OCI-LY7 (cell line): ENCODE results near the gene ZC3H18. TPM values are rescaled to one million over a fixed set of nuclear protein-coding genes. Genes with fewer than 3 reads are reported as not detected.

Source experiments
- BruUV-seq: library from RNA; stranded (reverse); fragments of 400-500 nt; replicated peaks from 2 replicates; lab custom pipeline; 2021; lab: Mats Ljungman, UMichigan
- CTCF ChIA-PET: fragments of 300-600 bp; sonication (Branson Sonifier 250); formaldehyde crosslinking; loops from one replicate; lab custom pipeline; 2022; ENCODE audit warnings: antibody characterized with exemption; ENCODE audit not compliant: unreplicated experiment; lab: Charles Lee
- POLR2A ChIA-PET: fragments of 300-600 bp; sonication (Branson Sonifier 250); formaldehyde crosslinking; loops from one replicate; lab custom pipeline; 2022; ENCODE audit warnings: antibody characterized with exemption; lab: Charles Lee
- DNase-seq: peaks from one replicate; pipeline ENCODE4 v3.0.0-alpha.2; 2015; ENCODE audit warnings: low spot score
- H2AFZ ChIP-seq: fragments of 200-600 bp; sonication (generic), shearing (Covaris generic); 2 replicates; pipeline ENCODE4 v1.6.1; 2014; ENCODE audit warnings: mild to moderate bottlenecking, antibody characterized with exemption, low read length, moderate library complexity
- H3K27ac ChIP-seq: fragments of 200-600 bp; sonication (generic); 2 replicates; pipeline ENCODE4 v1.5.1; 2014; ENCODE audit warnings: mixed run types, low read depth, mild to moderate bottlenecking, moderate library complexity, low read length, inconsistent platforms; ENCODE audit not compliant: poor library complexity, severe bottlenecking
- H3K36me3 ChIP-seq: fragments of 200-600 bp; sonication (generic); 2 replicates; pipeline ENCODE4 v1.6.1; 2014; ENCODE audit warnings: mild to moderate bottlenecking, antibody characterized with exemption, low read length, moderate library complexity, mixed read lengths; ENCODE audit not compliant: insufficient read depth
- H3K4me1 ChIP-seq: fragments of 200-600 bp; sonication (generic); 2 replicates; pipeline ENCODE4 v1.5.1; 2014; ENCODE audit warnings: mild to moderate bottlenecking, low read length; ENCODE audit not compliant: insufficient read depth, poor library complexity, severe bottlenecking
- H3K4me2 ChIP-seq: fragments of 200-600 bp; sonication (generic); 2 replicates; pipeline ENCODE4 v1.6.1; 2014; ENCODE audit warnings: mild to moderate bottlenecking, low read length
- H3K4me3 ChIP-seq: fragments of 200-600 bp; sonication (generic); 2 replicates; pipeline ENCODE4 v1.5.1; 2014; ENCODE audit warnings: mild to moderate bottlenecking, low read depth, low read length; ENCODE audit not compliant: poor library complexity, severe bottlenecking
- H3K79me2 ChIP-seq: fragments of 200-600 bp; sonication (generic); 2 replicates; pipeline ENCODE4 v1.6.1; 2016; ENCODE audit warnings: low read depth, mild to moderate bottlenecking, low read length, moderate library complexity, mixed read lengths; ENCODE audit not compliant: insufficient read depth
- H3K9me2 ChIP-seq: fragments of 200-600 bp; sonication (generic); 2 replicates; pipeline ENCODE4 v1.6.1; 2016; ENCODE audit warnings: mild to moderate bottlenecking, low read length, mixed read lengths; ENCODE audit not compliant: insufficient read depth
- H3K9me3 ChIP-seq: fragments of 200-600 bp; sonication (generic); 2 replicates; pipeline ENCODE4 v1.6.1; 2014; ENCODE audit warnings: mild to moderate bottlenecking, mixed run types, low read length, mixed read lengths
- H4K20me1 ChIP-seq: fragments of 200-600 bp; sonication (generic); 2 replicates; pipeline ENCODE4 v1.6.1; 2014; ENCODE audit warnings: mild to moderate bottlenecking, antibody characterized with exemption, low read length, moderate library complexity, mixed read lengths; ENCODE audit not compliant: insufficient read depth
- EZH2phosphoT487 ChIP-seq: fragments of 200-600 bp; sonication (generic); IDR thresholded peaks from 2 replicates; pipeline ENCODE4 v1.6.1; 2018; ENCODE audit warnings: low read depth, borderline replicate concordance, mild to moderate bottlenecking, mixed run types, antibody characterized with exemption, low read length, moderate library complexity, mixed read lengths
- intact Hi-C: fragments of 100-400 bp; cut with micrococcal nuclease; formaldehyde crosslinking; loops from one replicate; pipeline ENCODE4 v1.10.0; 2022; ENCODE audit not compliant: unreplicated experiment
- total RNA-seq, 2 experiments: library from RNA; depleted of rRNA in 1 of 2; stranded (reverse); fragments of >200 nt in 1 of 2; shearing (Covaris generic) in 1 of 2; gene quantifications; 2 replicates each; pipeline ENCODE4 v1.2.3, GENCODE V29; 2014 to 2022
- TF ChIP-seq, protein P1 (sequence below): fragments of 200-600 bp; sonication (generic); conservative IDR thresholded peaks from 2 replicates; pipeline ENCODE4 v1.5.1; 2014; ENCODE audit warnings: mild to moderate bottlenecking, antibody characterized with exemption, low read length, moderate library complexity, mixed read lengths

ZC3H18 gene
- total RNA-seq, 2 experiments from 2014 or later: 22.2 to 79.0 TPM

DNA sequence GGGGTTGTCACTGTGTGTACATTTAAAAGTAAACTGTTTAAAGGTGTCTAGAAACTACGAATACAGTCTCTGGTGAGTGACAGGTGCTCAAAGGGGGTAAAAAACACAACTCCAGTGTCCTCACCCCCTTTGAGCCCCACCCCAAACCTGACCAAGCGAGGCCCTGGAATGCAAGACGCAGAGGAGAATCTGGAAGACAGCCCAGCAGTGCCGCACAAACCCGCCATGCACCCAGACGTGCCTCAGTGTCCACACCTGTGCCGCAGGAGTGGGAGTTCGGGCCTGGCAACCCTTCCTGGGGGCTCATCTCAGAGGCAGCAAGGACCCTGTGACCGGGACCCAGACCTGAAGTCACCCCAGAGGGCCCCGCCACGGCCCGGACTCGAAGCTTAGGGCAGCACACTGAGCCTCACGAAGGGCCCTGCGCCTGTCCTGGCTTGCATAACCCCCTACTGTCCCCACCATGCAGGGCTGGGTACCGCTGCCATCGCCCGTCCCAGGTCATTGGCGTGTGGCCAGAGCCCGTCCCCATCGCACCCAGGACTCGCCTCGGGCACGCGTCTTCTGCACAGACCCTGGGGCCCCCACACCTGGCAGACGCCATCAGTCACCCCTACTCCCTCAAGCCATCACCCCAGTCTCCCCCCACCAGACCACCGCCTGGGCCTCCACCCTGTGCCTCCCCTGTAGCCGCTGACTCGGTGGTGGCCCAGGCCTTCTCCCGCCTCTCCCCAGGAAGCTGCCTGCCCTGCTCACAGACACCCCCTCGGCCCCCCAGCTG lies 33.0 kb upstream of the ZC3H18 start:
- 0 out of 2 replicates have a peak, but pooled peaks cover 3% of the 10 kb centered on the region for H3K36me3 ChIP-seq
- no TSS peak for BruUV-seq
- TF ChIP-seq EZH2phosphoT487: no peak
- TF ChIP-seq, protein P1, sequence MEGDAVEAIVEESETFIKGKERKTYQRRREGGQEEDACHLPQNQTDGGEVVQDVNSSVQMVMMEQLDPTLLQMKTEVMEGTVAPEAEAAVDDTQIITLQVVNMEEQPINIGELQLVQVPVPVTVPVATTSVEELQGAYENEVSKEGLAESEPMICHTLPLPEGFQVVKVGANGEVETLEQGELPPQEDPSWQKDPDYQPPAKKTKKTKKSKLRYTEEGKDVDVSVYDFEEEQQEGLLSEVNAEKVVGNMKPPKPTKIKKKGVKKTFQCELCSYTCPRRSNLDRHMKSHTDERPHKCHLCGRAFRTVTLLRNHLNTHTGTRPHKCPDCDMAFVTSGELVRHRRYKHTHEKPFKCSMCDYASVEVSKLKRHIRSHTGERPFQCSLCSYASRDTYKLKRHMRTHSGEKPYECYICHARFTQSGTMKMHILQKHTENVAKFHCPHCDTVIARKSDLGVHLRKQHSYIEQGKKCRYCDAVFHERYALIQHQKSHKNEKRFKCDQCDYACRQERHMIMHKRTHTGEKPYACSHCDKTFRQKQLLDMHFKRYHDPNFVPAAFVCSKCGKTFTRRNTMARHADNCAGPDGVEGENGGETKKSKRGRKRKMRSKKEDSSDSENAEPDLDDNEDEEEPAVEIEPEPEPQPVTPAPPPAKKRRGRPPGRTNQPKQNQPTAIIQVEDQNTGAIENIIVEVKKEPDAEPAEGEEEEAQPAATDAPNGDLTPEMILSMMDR: 0 out of 2 replicates have a peak, but pooled peaks have one; percentile 20
- no peak overlapping the region for H3K4me2 ChIP-seq
- no peaks in the 10 kb centered on the region for H3K9me3 ChIP-seq
- no peak overlapping the region for H3K4me3 ChIP-seq
- H3K79me2 ChIP-seq: no peaks in the 10 kb centered on the region
- intact Hi-C loops: no loop called here
- H3K27ac ChIP-seq: no peak overlapping the region
- H3K9me2 ChIP-seq: no peaks in the 10 kb centered on the region
- H3K4me1 ChIP-seq: peaks cover 14% of the 10 kb centered on the region
- CTCF ChIA-PET: no interaction called here
- POLR2A ChIA-PET: no interaction called here
- no peak for DNase-seq
- no peaks in the 10 kb centered on the region for H4K20me1 ChIP-seq
- no peak overlapping the region for H2AFZ ChIP-seq

DNA sequence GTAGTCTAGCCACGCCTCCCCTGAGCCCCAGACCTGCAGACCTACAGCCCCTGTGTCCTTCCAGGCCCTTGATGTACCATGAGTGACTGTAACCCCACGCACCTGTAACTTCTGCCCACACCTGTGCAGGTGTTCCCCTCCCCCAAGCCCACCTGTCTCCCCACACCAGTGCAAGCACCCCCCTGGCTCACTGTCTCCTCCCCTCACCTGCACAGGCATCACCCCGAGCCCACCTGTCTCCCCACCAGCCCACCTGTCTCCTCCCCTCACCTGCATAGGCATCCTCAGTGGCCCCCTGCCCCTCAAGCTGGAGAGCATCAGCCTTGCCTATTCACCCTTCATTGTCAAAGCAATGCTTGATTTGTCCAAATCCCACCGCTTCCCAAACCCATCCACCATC lies 32.3 kb upstream of the ZC3H18 start:
- H3K4me1 ChIP-seq: peaks cover 14% of the 10 kb centered on the region

More for the DNA sequence above, 32.3 kb upstream of the ZC3H18 start:
- POLR2A ChIA-PET: no interaction called here
- CTCF ChIA-PET: no interaction called here
- TF ChIP-seq, protein P1: no peak
- TF ChIP-seq EZH2phosphoT487: no peak
- Histone ChIP-seq H2AFZ (no peak overlapping the region), H3K27ac (no peak overlapping the region), H3K36me3 (0 out of 2 replicates have a peak, but pooled peaks cover 3% of the 10 kb centered on the region), H3K79me2 (no peaks in the 10 kb centered on the region), H3K4me2 (no peak overlapping the region), H3K9me2 (no peaks in the 10 kb centered on the region), H3K4me3 (no peak overlapping the region), H4K20me1 (no peaks in the 10 kb centered on the region), H3K9me3 (peaks cover 6% of the 10 kb centered on the region; the same call in 1 of the 2 replicates)
- no peak for DNase-seq
- BruUV-seq: no TSS peak
- intact Hi-C loops: no loop called here
